Sigmoid colon (tissue), 3 donors: ENCODE measurements around the gene SEMA5B.

Experiments
- POLR2A ChIP-seq, 2 donors: fragments of 450-650 bp; IDR thresholded peaks; one replicate each; pipeline ENCODE4 v1.6.1; 2016; ENCODE audit warnings: antibody characterized with exemption in 2 of 2, mild to moderate bottlenecking in 2 of 2, moderate library complexity in 2 of 2
- TF ChIP-seq, protein P1 (sequence below), 4 experiments: fragments of 450-650 bp in 3 of 4; fragments of 200-600 bp in 1 of 4; IDR thresholded peaks; one replicate each; pipeline ENCODE4 v1.5.1; 2016 to 2019; ENCODE audit warnings: antibody characterized with exemption in 4 of 4, mild to moderate bottlenecking in 3 of 4, moderate library complexity in 2 of 4

- TF ChIP-seq, protein P1, sequence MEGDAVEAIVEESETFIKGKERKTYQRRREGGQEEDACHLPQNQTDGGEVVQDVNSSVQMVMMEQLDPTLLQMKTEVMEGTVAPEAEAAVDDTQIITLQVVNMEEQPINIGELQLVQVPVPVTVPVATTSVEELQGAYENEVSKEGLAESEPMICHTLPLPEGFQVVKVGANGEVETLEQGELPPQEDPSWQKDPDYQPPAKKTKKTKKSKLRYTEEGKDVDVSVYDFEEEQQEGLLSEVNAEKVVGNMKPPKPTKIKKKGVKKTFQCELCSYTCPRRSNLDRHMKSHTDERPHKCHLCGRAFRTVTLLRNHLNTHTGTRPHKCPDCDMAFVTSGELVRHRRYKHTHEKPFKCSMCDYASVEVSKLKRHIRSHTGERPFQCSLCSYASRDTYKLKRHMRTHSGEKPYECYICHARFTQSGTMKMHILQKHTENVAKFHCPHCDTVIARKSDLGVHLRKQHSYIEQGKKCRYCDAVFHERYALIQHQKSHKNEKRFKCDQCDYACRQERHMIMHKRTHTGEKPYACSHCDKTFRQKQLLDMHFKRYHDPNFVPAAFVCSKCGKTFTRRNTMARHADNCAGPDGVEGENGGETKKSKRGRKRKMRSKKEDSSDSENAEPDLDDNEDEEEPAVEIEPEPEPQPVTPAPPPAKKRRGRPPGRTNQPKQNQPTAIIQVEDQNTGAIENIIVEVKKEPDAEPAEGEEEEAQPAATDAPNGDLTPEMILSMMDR (IDR thresholded peaks at IDR 0.05): peak; percentile 58 to 90 (median 80)
- TF ChIP-seq POLR2A (IDR thresholded peaks at IDR 0.05): no peak
These were observed 84.4 kb downstream of the SEMA5B start for GRCh38 chr3:122942937-122943827.
